Activated T-cell treated with anti-CD3 and anti-CD28 coated beads, Interleukin-2, amount 50 U/mL, for 4 hours (primary cell): ENCODE data around the gene ORAI3. TPM values are rescaled to one million over a fixed set of nuclear protein-coding genes. Genes with fewer than 3 reads are reported as not detected.

Experiments
- ATAC-seq, 2 donors: fragments of 200-7000 bp; cut with Tn5 transposase; one replicate each; pipeline ENCODE4 v1.10.0; 2021
- DNase-seq: peaks from one replicate; pipeline ENCODE4 v3.0.0-alpha.2; 2020
- H3K27me3 Mint-ChIP-seq: one replicate; pipeline ENCODE4 v1.8.0; 2021; ENCODE audit warnings: low read depth, mixed read lengths
- H3K36me3 Mint-ChIP-seq: one replicate; pipeline ENCODE4 v1.8.0; 2022; ENCODE audit warnings: mixed read lengths; ENCODE audit not compliant: insufficient read depth
- H3K4me1 Mint-ChIP-seq: one replicate; pipeline ENCODE4 v1.8.0; 2021; ENCODE audit warnings: low read depth, mixed read lengths
- H3K4me3 Mint-ChIP-seq: one replicate; pipeline ENCODE4 v1.8.0; 2021; ENCODE audit warnings: mild to moderate bottlenecking, moderate library complexity, mixed read lengths
- H3K9me3 Mint-ChIP-seq: one replicate; pipeline ENCODE4 v1.8.0; 2021; ENCODE audit warnings: mixed read lengths
- total RNA-seq, 3 donors: library from RNA; stranded (reverse); gene quantifications; one replicate each; pipeline ENCODE4 v1.2.1, GENCODE V29; 2021

Gene ORAI3
- total RNA-seq, 3 donors from 2014 or later: 1.5 to 3.3 (median 2.8) TPM

DNA sequence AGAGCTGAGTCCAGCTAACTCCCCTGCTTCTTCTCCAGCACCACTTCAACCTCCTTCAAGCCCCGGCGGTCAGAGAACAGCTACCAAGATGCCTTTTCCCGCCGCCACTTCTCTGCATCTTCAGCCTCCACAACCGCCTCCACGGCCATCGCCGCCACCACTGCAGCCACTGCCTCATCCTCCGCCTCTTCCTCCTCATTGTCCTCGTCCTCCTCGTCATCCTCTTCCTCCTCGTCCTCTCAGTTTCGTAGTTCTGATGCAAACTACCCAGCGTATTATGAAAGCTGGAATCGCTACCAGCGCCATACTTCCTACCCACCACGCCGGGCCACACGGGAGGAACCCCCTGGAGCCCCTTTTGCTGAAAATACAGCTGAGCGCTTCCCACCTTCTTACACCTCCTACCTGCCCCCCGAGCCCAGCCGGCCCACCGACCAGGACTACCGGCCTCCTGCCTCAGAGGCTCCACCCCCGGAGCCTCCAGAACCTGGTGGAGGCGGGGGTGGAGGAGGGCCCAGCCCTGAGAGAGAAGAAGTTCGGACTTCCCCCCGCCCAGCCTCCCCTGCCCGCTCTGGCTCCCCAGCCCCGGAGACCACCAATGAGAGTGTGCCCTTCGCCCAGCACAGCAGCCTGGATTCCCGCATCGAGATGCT is 15.8 kb downstream of the ORAI3 start:
- no peak for DNase-seq
- H3K4me3 Mint-ChIP-seq: no peak overlapping the region
- peaks cover 51% of the 10 kb centered on the region for H3K36me3 Mint-ChIP-seq
- no peak for ATAC-seq
- H3K27me3 Mint-ChIP-seq: no peaks in the 10 kb centered on the region
- H3K9me3 Mint-ChIP-seq: no peaks in the 10 kb centered on the region
- H3K4me1 Mint-ChIP-seq: peaks cover 13% of the 10 kb centered on the region

DNA sequence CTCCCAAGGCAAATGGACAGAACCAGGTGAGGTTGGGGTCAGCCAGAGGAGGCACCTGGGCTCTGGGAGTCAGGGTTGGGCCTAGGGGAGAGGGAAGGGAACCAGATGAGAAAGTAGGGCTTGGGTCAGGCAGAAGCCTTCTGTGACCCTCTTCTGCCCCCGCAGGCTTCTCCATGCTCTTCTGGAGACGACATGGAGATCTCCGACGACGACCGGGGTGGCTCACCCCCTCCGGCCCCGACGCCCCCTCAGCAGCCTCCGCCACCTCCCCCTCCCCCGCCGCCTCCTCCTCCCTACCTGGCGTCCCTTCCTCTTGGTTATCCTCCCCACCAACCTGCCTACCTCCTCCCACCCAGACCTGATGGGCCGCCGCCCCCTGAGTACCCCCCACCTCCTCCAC is 16.6 kb downstream of the ORAI3 start:
- Mint-ChIP-seq H3K9me3 (no peaks in the 10 kb centered on the region), H3K27me3 (no peaks in the 10 kb centered on the region), H3K4me1 (peaks cover 5% of the 10 kb centered on the region), H3K4me3 (no peak overlapping the region), H3K36me3 (peaks cover 44% of the 10 kb centered on the region)
- no peak for DNase-seq
- ATAC-seq: no peak

DNA sequence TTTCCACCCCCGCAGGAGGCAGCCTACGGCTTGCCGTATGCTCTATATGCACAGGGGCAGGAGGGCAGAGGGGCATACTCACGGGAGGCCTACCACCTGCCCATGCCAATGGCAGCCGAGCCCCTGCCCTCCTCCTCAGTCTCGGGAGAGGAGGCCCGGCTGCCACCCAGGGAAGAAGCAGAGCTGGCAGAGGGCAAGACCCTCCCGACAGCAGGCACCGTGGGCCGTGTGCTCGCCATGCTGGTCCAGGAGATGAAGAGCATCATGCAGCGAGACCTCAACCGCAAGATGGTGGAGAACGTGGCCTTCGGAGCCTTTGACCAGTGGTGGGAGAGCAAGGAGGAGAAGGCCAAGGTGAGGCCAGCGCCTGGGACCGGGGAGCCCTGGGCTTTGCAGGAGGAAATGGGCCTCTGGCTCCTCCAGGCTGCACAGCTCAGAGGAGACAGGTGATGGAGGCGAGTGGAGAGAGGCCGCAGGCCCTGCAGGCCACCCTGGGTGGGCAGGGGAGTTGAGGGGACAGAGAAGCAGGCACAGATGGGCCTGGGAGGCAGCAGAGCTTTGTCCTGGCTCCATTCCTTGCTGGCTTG is 17.3 kb downstream of the ORAI3 start:
- Mint-ChIP-seq H3K4me1 (peaks cover 5% of the 10 kb centered on the region), H3K36me3 (peaks cover 47% of the 10 kb centered on the region), H3K4me3 (no peak overlapping the region), H3K9me3 (no peaks in the 10 kb centered on the region), H3K27me3 (no peaks in the 10 kb centered on the region)
- no peak for DNase-seq
- ATAC-seq: no peak

DNA sequence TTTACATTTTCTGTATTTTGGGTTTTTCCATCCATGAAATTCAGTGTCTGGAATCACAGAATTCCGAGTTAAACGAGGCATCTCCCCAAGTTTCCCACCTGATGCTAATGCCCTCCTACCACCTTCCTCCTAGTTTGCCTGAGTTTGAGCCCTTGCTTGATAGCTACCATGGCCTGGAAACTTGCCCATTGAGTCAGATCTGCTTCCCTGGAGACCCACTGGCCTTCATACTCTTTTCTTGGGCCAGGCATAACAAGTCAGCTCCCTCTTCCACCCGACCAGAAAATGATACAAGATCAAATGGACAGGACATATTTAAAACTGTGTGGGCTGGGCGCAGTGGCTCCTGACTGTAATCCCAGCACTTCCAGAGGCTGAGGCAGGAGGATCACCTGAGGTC is 18.9 kb downstream of the ORAI3 start:
- ATAC-seq (no peak), DNase-seq (no peak)
- Mint-ChIP-seq H3K9me3 (no peaks in the 10 kb centered on the region), H3K4me3 (no peak overlapping the region), H3K27me3 (no peaks in the 10 kb centered on the region), H3K36me3 (peaks cover 53% of the 10 kb centered on the region), H3K4me1 (peaks cover 2% of the 10 kb centered on the region)

DNA sequence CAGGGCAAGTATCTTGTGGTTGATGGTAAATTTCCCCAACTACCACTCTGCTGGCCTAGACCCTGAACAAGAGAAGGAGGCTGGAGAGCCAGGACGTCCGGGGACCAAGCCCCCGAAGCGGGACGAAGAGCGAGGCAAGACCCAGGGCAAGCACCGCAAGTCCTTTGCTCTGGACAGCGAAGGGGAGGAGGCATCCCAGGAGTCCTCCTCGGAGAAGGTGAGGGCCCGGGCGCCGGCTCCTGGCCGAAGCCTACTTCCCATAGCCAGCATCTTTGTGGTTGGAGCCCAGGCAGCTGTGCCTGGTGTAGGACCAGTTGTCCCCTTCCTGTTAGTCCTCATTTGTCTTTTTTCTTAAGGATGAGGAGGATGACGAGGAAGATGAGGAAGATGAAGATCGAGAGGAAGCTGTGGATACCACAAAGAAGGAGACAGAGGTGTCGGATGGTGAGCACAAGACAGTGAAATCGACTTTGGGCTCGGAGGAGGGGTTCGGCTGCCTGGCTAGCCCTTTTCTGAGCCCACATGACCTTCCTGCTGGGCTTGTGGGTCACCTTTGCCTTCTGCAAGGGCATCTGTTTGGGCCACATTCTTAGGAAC is 20.5 kb downstream of the ORAI3 start:
- Mint-ChIP-seq H3K4me3 (no peak overlapping the region), H3K27me3 (no peaks in the 10 kb centered on the region), H3K4me1 (no peaks in the 10 kb centered on the region), H3K9me3 (no peaks in the 10 kb centered on the region), H3K36me3 (peaks cover 58% of the 10 kb centered on the region)
- no peak for DNase-seq
- ATAC-seq: no peak

DNA sequence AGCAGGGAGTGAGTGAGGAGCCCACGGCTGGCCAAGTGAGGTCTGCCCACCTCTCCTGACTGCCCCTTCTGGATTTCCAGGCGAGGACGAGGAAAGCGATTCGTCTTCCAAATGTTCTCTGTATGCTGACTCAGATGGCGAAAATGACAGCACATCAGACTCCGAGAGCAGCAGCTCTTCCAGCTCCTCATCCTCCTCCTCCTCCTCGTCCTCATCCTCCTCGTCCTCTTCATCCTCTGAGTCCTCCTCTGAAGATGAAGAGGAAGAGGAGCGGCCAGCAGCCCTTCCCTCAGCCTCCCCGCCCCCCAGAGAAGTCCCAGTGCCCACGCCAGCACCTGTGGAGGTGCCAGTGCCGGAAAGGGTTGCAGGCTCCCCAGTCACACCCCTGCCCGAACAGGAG is 22.4 kb downstream of the ORAI3 start:
- Mint-ChIP-seq H3K36me3 (peaks cover 55% of the 10 kb centered on the region), H3K4me1 (no peaks in the 10 kb centered on the region), H3K4me3 (no peak overlapping the region), H3K9me3 (no peaks in the 10 kb centered on the region), H3K27me3 (no peaks in the 10 kb centered on the region)
- no peak for ATAC-seq
- no peak for DNase-seq

DNA sequence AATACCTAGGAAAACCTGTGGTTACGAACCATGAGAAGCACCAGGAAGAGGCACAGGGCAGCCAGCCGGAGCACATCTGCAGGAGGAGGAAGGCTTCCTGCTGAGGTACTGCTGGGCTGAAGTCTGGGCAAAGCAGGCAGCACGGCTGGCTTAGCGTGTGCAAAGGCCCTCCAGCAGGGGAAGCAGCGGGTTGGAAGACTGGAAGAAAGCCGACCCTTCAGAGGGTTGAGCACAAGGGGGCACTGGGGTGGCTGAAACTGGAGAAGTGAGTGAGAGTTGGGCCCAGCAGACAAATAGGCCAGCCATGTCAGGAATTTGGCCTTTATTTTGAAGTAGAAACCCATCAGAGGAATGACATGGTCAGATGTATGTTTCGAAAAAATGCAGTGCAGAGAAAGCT is 24.0 kb downstream of the ORAI3 start:
- peaks cover 51% of the 10 kb centered on the region for H3K36me3 Mint-ChIP-seq
- H3K9me3 Mint-ChIP-seq: no peaks in the 10 kb centered on the region
- H3K4me1 Mint-ChIP-seq: no peaks in the 10 kb centered on the region
- DNase-seq (no peak), ATAC-seq (no peak)
- H3K27me3 Mint-ChIP-seq: no peaks in the 10 kb centered on the region
- H3K4me3 Mint-ChIP-seq: no peak overlapping the region

DNA sequence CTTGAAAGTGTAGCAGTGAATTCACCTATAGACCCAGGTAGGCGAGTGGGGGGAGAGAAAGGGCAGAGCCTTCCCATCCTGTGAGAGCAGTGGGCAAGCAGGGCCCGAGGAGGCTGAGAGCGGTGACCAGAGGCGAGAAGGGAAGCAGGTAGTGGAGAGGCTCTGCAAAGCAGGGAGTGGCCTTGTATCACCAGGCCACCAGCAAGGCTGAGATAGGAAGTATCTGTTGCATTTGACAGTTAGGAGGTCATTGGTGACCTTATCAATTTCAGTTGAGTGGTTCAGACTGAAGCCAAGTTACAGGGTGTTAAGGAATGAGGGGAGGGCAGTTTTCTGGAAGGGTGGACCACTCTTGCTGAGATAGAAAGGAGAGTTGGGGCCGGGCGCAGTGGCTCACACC is 25.5 kb downstream of the ORAI3 start:
- no peaks in the 10 kb centered on the region for H3K4me1 Mint-ChIP-seq
- ATAC-seq (no peak), DNase-seq (no peak)
- H3K4me3 Mint-ChIP-seq: no peak overlapping the region
- peaks cover 56% of the 10 kb centered on the region for H3K36me3 Mint-ChIP-seq
- no peaks in the 10 kb centered on the region for H3K27me3 Mint-ChIP-seq
- H3K9me3 Mint-ChIP-seq: no peaks in the 10 kb centered on the region

DNA sequence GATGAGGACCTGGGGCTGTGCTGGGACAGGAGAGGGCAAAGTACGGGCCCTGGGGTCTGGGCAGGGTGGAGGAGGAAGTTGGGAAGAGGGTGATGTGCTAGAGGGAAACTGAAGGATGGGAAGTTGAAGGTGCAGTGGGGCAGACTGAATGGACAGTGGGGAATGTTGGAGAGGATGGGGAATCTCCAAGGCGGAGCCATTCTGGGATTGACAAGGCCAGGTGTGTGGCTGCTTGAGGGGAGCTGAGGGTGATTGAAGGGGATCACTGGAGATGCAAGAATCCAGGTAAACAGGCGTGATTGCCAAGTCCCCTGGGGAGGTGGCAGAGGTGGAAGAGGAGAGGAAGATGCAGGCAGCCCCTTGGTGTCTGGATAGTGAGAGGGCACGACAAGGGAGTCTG is 27.6 kb downstream of the ORAI3 start:
- DNase-seq (no peak), ATAC-seq (no peak)
- Mint-ChIP-seq H3K36me3 (peaks cover 50% of the 10 kb centered on the region), H3K27me3 (no peaks in the 10 kb centered on the region), H3K4me3 (no peak overlapping the region), H3K4me1 (no peaks in the 10 kb centered on the region), H3K9me3 (no peaks in the 10 kb centered on the region)

DNA sequence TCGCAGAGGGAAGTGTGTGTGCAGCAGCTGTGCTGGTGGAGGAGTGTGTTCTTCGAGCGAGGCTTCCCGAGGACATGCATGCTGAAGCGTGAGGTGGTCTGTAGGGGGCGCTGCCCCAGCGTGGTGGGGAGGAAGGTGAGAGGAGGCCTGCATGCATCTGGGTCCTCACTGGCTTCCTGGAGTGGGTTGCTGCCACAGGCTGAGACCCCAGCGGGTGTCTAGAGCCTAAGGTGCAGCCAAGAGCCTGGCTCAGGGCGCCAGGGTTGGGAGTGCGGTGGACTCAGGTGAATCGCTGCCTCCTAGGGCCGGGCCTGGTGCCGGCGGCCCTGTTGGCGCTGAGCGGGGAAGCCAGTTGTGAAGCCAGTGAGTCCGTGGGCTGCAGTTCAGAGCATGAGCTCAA is 28.6 kb downstream of the ORAI3 start:
- no peak for ATAC-seq
- no peak for DNase-seq
- Mint-ChIP-seq H3K27me3 (no peaks in the 10 kb centered on the region), H3K36me3 (peaks cover 45% of the 10 kb centered on the region), H3K4me3 (no peak overlapping the region), H3K4me1 (no peaks in the 10 kb centered on the region), H3K9me3 (no peaks in the 10 kb centered on the region)

DNA sequence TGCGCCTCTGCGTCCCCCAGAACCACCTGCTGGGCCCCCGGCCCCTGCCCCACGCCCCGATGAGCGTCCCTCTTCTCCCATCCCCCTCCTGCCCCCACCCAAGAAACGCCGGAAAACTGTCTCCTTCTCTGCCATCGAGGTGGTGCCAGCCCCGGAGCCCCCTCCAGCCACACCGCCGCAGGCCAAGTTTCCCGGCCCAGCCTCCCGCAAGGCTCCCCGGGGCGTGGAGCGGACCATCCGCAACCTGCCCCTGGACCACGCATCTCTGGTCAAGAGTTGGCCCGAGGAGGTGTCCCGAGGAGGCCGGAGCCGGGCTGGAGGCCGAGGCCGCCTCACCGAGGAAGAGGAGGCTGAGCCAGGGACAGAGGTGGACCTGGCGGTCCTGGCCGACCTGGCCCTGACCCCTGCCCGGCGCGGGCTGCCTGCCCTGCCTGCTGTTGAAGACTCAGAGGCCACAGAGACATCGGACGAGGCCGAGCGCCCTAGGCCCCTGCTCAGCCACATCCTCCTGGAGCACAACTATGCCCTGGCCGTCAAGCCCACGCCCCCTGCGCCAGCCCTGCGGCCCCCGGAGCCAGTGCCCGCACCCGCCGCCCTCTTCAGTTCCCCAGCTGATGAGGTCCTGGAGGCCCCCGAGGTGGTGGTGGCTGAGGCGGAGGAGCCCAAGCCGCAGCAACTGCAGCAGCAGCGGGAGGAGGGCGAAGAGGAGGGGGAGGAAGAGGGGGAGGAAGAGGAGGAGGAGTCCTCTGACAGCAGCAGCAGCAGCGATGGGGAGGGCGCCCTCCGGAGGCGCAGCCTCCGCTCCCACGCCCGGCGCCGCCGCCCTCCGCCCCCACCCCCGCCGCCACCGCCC is 30.5 kb downstream of the ORAI3 start:
- Mint-ChIP-seq H3K36me3 (peaks cover 35% of the 10 kb centered on the region), H3K27me3 (no peaks in the 10 kb centered on the region), H3K9me3 (no peaks in the 10 kb centered on the region), H3K4me1 (peaks cover under 1% of the 10 kb centered on the region), H3K4me3 (no peak overlapping the region)
- no peak for ATAC-seq
- DNase-seq: no peak

DNA sequence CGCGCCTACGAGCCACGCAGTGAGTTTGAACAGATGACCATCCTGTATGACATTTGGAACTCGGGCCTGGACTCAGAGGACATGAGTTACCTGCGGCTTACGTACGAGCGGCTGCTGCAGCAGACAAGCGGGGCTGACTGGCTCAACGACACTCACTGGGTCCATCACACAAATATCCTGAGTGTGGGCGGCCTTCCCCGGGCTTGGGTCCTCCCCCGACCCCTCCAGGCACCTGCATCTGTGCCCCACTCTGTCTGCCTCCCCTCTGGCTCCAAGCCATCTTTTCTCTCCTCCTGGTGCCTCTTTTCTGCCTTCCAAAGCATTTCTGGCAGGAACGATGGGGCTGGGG is 31.1 kb downstream of the ORAI3 start:
- peaks cover 2% of the 10 kb centered on the region for H3K4me1 Mint-ChIP-seq
- peaks cover 34% of the 10 kb centered on the region for H3K36me3 Mint-ChIP-seq
- ATAC-seq (no peak), DNase-seq (no peak)
- H3K27me3 Mint-ChIP-seq: no peaks in the 10 kb centered on the region
- H3K4me3 Mint-ChIP-seq: no peak overlapping the region
- no peaks in the 10 kb centered on the region for H3K9me3 Mint-ChIP-seq

DNA sequence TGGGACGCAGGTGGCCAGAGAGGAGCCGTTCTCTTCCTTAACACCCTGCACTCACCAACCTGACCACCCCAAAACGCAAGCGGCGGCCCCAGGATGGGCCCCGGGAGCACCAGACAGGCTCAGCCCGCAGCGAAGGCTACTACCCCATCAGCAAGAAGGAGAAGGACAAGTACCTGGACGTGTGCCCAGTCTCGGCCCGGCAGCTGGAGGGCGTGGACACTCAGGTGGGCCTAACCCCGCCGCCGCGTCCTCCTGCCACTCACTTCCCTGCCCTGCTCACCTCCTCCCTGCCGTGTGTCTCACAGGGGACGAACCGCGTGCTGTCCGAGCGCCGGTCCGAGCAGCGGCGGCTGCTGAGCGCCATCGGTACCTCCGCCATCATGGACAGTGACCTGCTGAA is 31.6 kb downstream of the ORAI3 start:
- Mint-ChIP-seq H3K4me3 (no peak overlapping the region), H3K9me3 (no peaks in the 10 kb centered on the region)

DNA sequence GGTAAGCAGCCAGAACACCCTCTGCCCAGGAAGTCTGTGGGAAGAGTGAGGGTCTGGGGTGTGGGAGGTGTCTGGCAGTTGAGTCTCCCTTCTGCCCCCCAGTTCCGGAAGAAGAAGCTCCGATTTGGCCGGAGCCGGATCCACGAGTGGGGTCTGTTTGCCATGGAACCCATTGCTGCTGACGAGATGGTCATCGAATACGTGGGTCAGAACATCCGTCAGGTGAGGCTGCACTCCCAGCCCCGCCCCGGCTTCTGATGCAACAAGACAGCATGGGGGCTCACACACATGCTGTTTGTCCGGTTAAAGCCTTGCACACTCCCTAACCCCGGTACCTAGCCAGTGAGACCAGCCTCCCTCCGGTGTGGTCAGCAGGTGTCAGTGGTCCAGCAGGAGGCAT is 32.1 kb downstream of the ORAI3 start:
- DNase-seq: no peak
- H3K9me3 Mint-ChIP-seq: no peaks in the 10 kb centered on the region
- H3K36me3 Mint-ChIP-seq: peaks cover 30% of the 10 kb centered on the region
- no peaks in the 10 kb centered on the region for H3K27me3 Mint-ChIP-seq
- H3K4me1 Mint-ChIP-seq: peaks cover 2% of the 10 kb centered on the region
- ATAC-seq: no peak
- H3K4me3 Mint-ChIP-seq: no peak overlapping the region

More for the DNA sequence above, 31.6 kb downstream of the ORAI3 start:
- Mint-ChIP-seq H3K27me3 (no peaks in the 10 kb centered on the region), H3K4me1 (peaks cover 2% of the 10 kb centered on the region), H3K36me3 (peaks cover 34% of the 10 kb centered on the region)
- ATAC-seq (no peak), DNase-seq (no peak)
